Hematopoietic multipotent progenitor cell treated with erythropoietin and hydrocortisone succinate and interleukin-3 and kit ligand, for 8 days (in vitro differentiated cells): ENCODE results near the gene KLHDC8A.
"Not testable (repeated sequence)": the region's sequence is repeated elsewhere in the genome, so short reads cannot be mapped to it uniquely, and the experiment has no call there.

Experiments
- DNase-seq: peaks from one replicate; pipeline ENCODE4 v3.0.0-alpha.2; 2015

Gene KLHDC8A

GRCh38 chr1:205370780-205371179 is 14.1 kb upstream of the KLHDC8A start:
- no peak for DNase-seq

DNA sequence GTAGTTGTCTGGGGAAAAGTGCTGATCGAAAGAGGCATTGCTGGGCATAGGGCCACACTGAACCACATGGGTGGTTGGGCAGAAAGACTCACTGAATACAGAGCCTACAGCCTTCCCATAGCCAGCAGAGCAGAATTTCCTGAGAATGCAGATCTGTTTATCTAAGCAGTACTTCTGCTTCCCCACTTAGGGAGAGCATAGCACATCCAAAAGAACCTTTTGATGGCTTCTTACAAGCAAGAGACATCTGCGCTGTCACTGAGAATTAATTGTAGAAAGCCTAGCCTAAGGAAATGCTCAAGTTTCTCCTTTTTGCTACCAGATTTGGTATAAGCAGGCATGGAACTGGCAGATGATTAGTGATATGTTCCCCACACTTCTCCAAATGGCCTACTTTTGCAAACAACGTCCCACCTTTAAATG is 13.0 kb upstream of the KLHDC8A start:
- DNase-seq: no peak

DNA sequence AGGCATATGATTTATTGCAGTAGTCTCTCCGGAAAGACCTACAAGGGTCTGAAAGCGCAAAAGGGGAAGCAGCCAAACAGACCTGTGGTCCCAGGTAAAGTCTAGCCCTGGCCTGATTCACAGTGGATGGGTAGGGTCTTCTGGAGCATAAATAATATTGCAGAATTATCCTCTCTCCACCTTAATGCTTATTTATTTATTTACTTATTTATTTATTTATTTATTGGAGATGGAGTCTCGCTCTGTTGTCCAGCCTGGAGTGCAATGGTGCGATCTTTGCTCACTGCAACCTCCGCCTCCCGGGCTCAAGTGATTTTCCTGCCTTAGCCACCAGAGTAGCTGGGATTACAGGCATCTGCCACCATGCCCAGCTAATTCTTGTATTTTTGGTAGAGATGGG is 11.8 kb upstream of the KLHDC8A start:
- no peak for DNase-seq

DNA sequence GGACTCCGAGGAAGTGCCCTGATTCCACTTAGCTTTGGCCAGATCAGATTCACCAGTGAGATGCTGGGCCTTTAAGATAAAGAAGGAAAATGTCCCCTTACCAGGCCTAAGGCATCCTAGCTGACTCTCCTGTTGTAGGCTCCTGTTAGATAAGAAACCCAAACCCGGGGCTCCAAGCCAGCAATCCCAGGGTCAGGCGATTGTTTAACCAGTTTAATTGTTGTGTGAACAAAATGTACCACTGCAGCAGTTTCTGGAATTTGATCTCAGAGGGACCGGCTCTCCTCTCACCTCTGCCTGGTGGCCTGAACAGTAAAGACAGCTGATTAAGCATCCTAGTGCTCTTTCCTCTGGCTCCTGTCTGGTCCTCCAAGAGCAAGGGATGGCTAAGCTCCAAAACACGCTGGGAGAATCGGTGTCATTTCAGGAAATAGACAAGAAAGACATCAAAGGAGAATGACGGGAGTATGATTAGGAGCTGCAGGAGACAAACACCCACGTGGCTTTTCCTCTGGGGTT is 9.3 kb upstream of the KLHDC8A start:
- peak; percentile 26 for DNase-seq

DNA sequence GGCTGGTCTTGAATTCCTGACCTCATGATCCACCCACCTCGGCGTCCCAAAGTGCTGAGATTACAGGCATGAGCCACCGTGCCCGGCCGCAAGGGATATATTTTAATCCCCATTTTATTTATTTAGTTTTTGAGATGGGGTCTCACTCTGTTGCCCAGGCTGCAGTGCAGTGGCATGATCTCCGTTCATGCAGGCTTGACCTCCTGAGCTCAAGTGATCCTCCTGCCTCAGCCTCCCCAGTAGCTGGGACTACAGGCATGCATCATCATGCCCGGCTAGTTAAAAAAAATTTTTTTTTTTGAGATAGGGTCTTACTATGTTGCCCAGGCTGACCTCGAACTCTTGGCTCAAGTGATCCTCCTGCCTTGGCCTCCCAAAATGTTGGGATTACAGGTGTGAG is 8.4 kb upstream of the KLHDC8A start:
- DNase-seq: not testable (repeated sequence)

DNA sequence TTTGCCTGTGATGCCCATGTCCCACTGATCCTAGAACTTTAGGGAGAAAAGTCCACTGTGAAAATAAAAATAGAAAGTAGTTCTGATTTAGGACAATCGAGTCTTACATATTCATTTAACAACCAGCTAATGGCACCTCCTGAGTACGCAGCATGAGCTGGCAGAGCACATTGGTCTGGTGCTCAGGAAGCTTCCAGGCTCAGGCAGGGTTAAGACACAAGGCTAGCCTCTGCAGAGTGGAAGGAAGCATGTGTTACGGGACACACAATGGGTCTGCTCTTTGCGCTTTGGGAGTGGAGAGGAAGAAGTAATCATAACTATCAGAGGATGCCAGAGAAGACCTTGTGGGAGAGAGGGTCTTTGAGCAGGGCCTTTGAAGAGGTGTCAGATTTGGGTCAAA is 4.2 kb upstream of the KLHDC8A start:
- no peak for DNase-seq

DNA sequence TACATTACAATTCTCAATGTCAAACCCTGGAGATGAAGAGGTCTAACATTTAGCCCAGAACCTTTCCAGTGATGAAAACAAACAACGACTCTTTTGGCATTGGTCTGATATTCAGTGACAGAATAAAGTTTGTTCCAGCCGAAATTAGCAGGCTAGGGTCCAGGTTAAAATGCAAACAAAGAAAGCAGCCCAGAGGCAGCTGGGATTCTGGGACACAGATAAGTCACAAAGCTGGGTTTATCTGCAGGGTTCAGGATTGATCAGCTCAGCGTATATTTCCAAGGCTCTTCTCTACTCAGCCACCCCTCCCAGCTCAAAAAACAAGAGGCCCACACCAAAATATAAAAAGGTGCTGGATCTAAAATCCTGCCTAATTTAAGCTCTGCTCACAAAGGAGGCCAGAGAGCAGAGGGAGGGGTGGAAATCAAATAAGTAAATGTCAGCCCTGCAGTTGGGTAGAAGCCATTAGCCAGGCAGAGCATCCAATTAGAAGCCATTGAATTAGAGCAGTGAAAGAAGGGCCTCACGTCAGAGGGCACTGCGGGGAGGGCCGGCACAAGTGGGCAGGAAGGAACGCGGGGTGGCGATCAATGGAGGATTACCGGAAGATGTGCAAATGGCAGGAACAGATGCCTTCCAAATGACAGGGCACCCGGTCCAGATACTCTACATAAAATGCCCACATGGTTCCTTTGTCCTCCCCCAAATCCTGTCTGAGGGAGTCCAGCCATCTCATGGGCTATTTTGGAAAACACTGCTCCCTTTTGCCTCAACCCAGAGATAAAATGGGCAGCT is 3.2 kb upstream of the KLHDC8A start:
- DNase-seq: no peak

GRCh38 chr1:205358579-205358978 is 1.9 kb upstream of the KLHDC8A start:
- no peak for DNase-seq

DNA sequence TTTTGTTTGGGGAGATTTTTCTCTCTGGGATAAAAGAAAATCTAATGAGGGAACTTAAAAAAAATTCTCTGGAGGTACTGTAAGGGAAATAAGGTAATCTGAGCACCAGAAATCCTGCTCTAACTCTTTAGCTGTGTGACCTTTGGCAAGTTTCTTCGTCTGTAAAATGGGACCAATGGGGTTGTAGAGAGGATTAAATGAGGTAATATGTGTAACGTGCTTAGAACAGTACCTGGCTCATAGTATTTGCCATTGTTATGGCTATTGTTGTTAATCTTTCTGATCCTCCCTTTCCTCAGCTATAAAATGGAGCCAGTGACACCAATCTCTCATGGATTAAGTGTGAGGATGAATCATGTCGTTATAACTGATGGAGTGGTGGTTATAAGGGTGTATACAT is 845 bp upstream of the KLHDC8A start:
- DNase-seq: no peak

GRCh38 chr1:205355075-205355453 is 1.7 kb downstream of the KLHDC8A start:
- no peak for DNase-seq

DNA sequence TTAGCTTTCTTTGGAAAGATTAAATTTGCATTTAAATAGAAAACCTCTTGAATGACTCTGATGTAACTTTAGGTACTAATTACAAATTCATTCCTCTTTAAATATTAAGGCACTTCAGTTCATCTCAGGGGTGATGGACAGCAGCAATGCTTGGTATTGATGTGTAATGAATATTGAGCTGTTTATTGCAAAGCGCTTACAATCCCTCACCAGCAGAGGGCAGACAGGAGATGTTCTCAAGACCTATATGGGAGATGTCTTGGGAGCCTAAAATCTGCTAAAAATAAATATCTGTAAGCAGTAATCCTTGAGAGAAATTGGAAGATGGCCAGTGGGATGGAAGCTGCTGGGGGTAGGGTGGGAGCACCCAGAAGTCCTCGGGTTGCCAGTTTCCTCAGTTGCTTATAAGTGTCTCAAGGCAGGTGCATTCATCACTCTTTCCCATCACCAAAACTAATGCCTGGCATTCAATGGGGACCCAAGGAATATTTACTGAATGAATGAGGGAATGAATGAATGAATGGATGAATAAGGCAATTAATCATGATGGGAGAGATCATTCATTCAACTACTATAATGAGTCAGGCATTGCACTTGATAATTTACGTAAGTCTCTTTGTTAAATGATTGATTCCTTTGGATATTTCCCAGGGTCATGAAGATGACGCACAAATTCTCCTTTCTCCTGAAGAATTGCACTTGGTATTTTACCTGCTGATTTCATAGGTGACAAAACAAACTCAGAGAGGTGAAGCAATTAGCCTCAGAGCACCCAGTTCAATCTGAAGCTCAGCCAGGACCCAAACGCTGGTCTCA is 2.3 kb downstream of the KLHDC8A start:
- DNase-seq: peak; percentile 79

GRCh38 chr1:205353612-205354011 is 3.1 kb downstream of the KLHDC8A start:
- no peak for DNase-seq

- DNase-seq: no peak
These were observed 3.5 kb downstream of the KLHDC8A start for GRCh38 chr1:205353191-205353590.

GRCh38 chr1:205351984-205352713 is 4.6 kb downstream of the KLHDC8A start:
- DNase-seq: no peak

- DNase-seq: no peak
These were observed 6.0 kb downstream of the KLHDC8A start for GRCh38 chr1:205350691-205351141.

DNA sequence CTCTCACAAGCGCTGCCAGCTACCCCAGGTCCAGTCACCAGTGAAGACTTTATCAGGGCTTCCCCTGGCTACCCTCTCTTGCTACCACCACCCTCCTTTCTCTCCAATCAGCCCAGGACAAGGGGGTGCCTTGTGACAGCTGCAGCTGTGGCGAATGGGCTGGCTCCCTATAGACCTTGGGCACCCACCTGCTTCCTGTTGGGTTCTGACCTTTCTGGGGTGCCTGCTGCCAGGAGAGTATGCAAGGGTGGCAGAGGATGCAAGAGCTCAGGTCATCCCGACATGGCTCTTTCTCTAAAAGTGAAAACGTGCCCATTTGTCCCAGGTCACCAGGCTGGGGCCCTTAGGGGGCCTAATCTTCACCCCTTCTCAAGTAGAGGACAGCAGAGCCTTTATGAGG is 6.6 kb downstream of the KLHDC8A start:
- no peak for DNase-seq

GRCh38 chr1:205348554-205349487 is 7.9 kb downstream of the KLHDC8A start:
- DNase-seq: no peak

DNA sequence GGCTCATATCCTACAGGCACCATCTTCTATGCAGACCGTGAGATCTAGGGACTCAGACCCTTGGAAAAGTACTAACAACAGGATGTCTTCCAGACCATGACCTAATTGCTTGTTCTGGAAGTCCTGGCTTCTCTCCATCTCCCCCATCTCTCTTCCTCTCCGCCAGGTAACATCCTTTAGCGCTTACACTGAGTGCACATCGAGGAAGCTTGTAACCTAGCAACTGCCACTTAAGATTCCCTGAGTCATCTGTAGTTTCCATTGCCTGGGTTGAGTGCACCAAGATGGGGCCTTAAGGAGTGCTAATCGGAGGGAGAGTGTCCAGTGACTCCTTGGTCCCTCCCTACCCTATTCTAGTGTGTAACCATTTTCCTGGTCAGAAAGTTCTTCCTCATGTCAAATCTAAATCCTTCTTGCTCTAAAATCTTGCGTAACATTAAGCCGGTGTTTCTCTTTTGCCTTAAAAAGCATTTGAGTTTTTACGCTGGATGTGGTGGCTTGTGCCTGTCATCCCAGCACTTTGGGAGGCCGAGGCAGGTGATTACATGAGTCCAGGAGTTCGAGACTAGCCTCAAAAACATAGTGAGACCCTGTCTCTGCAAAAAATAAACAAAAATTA is 9.7 kb downstream of the KLHDC8A start:
- DNase-seq: no peak

GRCh38 chr1:205345761-205346160 is 11.0 kb downstream of the KLHDC8A start:
- DNase-seq: no peak

DNA sequence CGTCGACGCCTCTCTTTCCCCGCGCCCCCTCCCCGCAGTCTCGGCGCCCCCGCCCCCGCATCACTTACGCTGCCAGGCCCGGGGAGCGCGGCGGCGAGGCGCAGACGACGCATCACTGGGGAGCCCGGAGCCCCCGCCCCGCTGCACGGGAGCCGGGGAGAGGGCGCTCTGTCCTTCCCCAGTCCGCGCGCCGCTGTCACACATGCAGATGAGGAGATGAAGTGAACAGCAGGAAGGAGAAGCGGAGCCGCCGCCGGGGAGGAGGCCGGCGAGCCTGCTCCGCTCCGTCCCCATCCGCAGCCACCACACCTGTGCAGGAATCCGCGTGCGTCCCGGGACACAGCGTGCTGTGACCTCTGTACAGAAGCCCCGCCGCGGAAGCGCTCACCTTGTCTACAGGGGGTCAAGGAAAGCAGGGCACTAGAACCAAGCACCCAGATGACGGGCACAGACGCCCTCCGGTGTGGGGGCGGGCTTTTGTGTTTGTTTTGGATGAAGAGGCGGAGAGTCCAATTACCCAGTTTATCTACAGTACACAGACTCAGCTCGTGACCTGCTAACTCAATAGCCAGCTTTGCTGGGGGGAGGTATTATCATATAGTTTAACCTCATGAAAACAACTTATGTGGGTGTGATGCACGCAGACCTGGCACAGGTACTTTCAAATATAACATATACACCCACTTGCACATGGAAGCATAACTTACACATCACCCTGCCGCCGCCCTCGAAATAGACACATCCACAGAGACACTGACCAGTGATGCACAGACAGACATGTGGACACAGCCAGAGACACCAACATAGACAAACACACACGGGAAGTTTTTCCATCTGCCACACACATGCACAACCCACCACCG is 12.4 kb downstream of the KLHDC8A start:
- DNase-seq: peak; percentile 95
